ENCODE measurements around the gene CTNNA1.

CTNNA1 gene

DNA sequence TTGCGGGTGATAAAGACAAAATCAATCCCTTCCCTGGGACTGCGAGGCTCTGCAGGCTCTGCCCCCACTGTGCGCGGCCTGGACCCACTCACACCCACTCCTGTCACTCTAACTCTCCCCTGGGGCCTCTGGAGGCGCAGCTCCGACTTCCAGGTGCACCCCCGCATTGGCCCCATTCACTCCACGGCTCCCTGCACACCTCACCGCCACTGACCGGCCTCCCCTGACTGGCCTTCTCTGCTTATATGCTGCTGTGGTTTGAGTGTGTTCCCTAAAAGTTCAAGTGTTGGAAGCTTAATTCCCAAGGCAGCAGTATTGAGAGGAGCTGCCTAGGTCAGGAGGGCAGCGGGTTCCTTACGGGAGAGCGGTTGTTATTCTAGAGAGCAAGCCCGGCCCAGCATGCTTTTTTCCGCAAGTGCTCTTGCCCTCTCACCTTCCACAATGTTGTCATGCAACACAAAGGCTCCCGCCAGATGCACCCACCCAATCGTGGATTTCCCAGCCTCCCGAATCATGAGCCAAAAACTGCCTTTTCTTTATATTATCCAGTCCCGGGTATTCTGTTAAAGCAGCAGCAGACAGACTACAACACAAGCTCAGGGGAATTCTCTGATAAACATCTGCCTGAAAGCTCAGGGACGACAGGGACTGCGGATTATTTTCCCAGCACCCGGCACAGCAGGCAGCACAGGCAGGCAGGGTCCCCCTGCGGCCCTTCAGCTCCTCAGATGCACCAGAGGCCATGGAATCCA lies 195.4 kb downstream of the CTNNA1 start:
- H3K4me3 ChIP-seq (ENCODE audit: control insufficient read depth, low read depth, low read length): no peak overlapping the region
- DNase-seq (ENCODE audit: low read depth): no peak
- TF ChIP-seq, protein P1, sequence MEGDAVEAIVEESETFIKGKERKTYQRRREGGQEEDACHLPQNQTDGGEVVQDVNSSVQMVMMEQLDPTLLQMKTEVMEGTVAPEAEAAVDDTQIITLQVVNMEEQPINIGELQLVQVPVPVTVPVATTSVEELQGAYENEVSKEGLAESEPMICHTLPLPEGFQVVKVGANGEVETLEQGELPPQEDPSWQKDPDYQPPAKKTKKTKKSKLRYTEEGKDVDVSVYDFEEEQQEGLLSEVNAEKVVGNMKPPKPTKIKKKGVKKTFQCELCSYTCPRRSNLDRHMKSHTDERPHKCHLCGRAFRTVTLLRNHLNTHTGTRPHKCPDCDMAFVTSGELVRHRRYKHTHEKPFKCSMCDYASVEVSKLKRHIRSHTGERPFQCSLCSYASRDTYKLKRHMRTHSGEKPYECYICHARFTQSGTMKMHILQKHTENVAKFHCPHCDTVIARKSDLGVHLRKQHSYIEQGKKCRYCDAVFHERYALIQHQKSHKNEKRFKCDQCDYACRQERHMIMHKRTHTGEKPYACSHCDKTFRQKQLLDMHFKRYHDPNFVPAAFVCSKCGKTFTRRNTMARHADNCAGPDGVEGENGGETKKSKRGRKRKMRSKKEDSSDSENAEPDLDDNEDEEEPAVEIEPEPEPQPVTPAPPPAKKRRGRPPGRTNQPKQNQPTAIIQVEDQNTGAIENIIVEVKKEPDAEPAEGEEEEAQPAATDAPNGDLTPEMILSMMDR (conservative IDR thresholded peaks at IDR 0.05; ENCODE audit: control insufficient read depth, insufficient read depth, low read depth, low read length): no peak

DNA sequence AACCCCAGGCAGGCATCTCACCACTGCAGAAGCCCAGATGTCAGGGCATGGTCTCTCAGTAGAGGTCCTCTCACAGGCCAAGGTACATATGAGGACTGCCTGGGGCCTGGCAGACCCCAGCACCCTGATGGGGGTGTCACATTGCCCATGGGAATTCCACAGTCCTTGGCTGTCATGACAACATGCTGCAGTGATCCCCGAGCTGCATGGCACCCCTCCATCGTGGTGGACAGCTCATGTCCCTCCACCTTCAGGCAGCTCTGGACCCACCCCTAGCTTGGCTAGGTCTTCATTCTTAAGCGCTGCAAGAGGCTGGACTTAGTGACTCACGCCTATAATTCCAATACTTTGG lies 196.0 kb downstream of the CTNNA1 start:
- TF ChIP-seq, protein P1 (conservative IDR thresholded peaks at IDR 0.05; ENCODE audit: control insufficient read depth, insufficient read depth, low read depth, low read length): no peak
- no peak for DNase-seq (ENCODE audit: low read depth)
- no peak overlapping the region for H3K4me3 ChIP-seq (ENCODE audit: control insufficient read depth, low read depth, low read length)

DNA sequence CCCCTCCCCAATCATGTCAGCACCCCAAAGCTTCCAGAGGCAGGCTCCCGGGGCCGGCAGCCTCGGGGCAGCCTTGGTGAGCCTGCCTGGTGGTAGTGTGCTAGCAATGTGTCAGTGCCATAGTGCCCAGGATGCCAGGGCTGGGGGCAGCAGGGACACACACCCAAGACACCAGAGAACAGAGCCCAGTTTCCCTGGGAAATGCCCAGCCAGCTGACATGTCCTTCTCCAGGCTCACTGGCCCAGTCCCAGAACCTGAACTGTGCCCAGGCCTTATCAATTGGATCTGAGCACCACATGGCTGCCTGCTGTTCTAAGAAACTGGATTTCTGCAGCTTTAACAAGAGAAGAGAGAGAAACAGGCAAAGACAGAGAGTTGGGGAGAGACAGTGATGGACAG lies 196.8 kb downstream of the CTNNA1 start:
- TF ChIP-seq, protein P1 (conservative IDR thresholded peaks at IDR 0.05; ENCODE audit: control insufficient read depth, insufficient read depth, low read depth, low read length): no peak
- no peak overlapping the region for H3K4me3 ChIP-seq (ENCODE audit: control insufficient read depth, low read depth, low read length)
- DNase-seq (ENCODE audit: low read depth): no peak

DNA sequence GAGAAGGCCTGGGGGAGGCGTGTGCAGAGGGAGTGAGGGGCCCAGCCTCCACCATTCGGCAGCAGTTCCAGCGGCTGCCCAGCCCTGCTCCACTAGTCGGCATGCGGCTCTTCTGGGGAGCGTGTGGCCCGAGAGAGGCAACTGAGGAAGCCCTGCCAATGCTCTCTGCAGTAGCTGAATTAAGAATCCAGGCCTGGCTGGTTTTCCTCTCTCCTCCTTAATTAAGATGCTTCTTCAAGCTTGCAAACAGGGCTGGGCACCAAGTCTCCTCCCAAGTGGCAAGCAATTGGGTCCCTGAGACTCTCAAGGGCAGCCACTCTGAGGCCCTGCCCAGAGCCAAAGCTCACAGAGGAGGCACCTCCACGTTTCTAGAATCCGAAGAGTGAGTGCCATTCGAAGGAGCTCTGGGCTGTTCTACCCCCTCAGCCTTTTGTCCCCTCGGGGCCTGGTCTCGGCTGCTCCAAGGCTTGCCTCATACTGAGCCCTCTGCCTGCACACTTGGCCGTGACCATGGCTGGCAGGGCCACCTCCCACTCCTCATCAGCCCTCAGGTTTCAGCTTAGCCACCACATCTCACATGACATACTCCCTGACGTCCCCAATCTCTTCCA lies 197.3 kb downstream of the CTNNA1 start:
- H3K4me3 ChIP-seq (ENCODE audit: control insufficient read depth, low read depth, low read length): no peak overlapping the region
- TF ChIP-seq, protein P1 (conservative IDR thresholded peaks at IDR 0.05; ENCODE audit: control insufficient read depth, insufficient read depth, low read depth, low read length): no peak
- no peak for DNase-seq (ENCODE audit: low read depth)

DNA sequence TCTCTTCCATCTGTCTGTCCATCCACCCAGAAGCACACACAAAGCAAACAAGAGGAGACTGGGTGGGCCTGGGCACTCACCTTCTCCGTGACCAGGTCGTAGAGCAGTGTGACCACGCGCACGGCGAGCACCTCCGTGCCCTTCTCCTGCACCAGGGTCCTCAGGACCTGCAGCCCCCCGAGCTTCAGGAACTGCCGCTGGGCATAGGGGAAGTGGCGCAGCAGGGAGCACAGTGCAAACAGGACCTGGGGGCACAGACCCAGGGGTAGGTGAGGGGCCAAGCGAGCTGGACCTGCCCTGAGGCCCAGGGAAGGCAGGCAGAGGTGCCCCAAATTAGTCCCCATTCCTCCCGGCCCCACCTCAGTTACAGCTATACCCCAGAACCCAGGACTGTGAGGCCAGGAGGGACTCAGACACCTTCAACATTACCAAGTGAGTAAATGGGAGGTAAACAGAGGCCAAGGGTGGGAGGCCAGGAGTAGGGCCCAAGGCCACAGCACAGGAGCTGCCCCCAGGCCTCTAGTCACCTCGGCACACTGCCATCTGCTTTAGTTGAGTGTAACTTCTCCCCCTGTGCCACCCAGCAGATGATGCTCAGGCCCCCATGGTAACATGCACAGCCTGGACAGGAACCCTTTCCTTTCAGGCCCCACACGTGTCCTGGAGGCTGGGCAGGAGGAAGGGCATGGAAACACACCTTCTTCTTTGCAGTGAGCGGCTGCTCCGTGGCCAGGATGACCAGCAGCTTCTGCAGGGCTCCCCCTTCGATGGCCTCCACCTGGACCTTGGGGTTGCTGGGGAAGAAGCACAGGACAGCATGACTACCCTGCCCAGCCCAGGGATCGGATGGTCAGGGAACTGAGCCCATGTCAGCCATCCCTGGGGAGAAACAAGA lies 198.1 kb downstream of the CTNNA1 start:
- no peak overlapping the region for H3K4me3 ChIP-seq (ENCODE audit: control insufficient read depth, low read depth, low read length)
- DNase-seq (ENCODE audit: low read depth): no peak

More for the DNA sequence above, 198.1 kb downstream of the CTNNA1 start:
- TF ChIP-seq, protein P1 (conservative IDR thresholded peaks at IDR 0.05; ENCODE audit: control insufficient read depth, insufficient read depth, low read depth, low read length): no peak

Measured in fibroblast of mammary gland (primary cell).